AG04450 (cell line): ENCODE results near the gene ADAMTS5. TPM values are rescaled to one million over a fixed set of nuclear protein-coding genes. Genes with fewer than 3 reads are reported as not detected.

Source experiments
- CTCF ChIA-PET: fragments of 300-600, 350-600 bp; formaldehyde crosslinking; extraction: SDS; loops from one replicate; lab custom pipeline; 2022; ENCODE audit warnings: antibody characterized with exemption, inconsistent platforms; lab: Charles Lee
- POLR2A ChIA-PET: fragments of 350-600 bp; formaldehyde crosslinking; extraction: SDS; loops from one replicate; lab custom pipeline; 2021; ENCODE audit warnings: antibody characterized with exemption, inconsistent platforms; lab: Yijun Ruan, JAX
- DNase-seq: peaks from one replicate; pipeline ENCODE4 v3.0.0-alpha.2; 2011; ENCODE audit warnings: low read depth, low spot score
- H3K27ac ChIP-seq: one replicate; pipeline ENCODE4 v1.5.1; 2012; ENCODE audit warnings: low read depth, low read length, control low read depth
- H3K27me3 ChIP-seq: one replicate; pipeline ENCODE4 v1.6.0; 2012; ENCODE audit warnings: low read length; ENCODE audit not compliant: control insufficient read depth, insufficient read depth
- H3K4me3 ChIP-seq: 2 replicates; pipeline ENCODE4 v1.5.1; 2011; ENCODE audit warnings: mild to moderate bottlenecking, low read depth, low read length, control low read depth
- H3K9me3 ChIP-seq: 2 replicates; pipeline ENCODE4 v1.5.1; 2012; ENCODE audit warnings: low read length; ENCODE audit not compliant: control insufficient read depth, insufficient read depth
- CTCF ChIP-seq: IDR thresholded peaks from 2 replicates; pipeline ENCODE4 v1.5.1; 2011; ENCODE audit warnings: low read depth, low read length, control low read depth, inconsistent platforms
- polyA plus RNA-seq: library from polyadenylated mRNA; depleted of rRNA; stranded (reverse); fragments of >200 nt; gene quantifications from 2 replicates; pipeline ENCODE4 v1.2.3, GENCODE V29; 2011

Gene ADAMTS5
- polyA plus RNA-seq, 1 experiment: 4.1 TPM

- no peak for TF ChIP-seq CTCF
- no peaks in the 10 kb centered on the region for H3K9me3 ChIP-seq
- no peak for DNase-seq
- ChIA-PET POLR2A (no interaction called here), CTCF (no interaction called here)
- no peak overlapping the region for H3K4me3 ChIP-seq
- no peak overlapping the region for H3K27ac ChIP-seq
- H3K27me3 ChIP-seq: no peaks in the 10 kb centered on the region
Observed at GRCh38 chr21:26945916-26946675, 20.8 kb downstream of the ADAMTS5 start.

GRCh38 chr21:26943921-26944320 is 23.0 kb downstream of the ADAMTS5 start:
- no peak for DNase-seq
- no peak for TF ChIP-seq CTCF
- Histone ChIP-seq H3K9me3 (no peaks in the 10 kb centered on the region), H3K4me3 (no peak overlapping the region), H3K27me3 (no peaks in the 10 kb centered on the region), H3K27ac (no peak overlapping the region)
- CTCF ChIA-PET: no interaction called here
- POLR2A ChIA-PET: no interaction called here

- POLR2A ChIA-PET: no interaction called here
- no peak overlapping the region for H3K27ac ChIP-seq
- no peaks in the 10 kb centered on the region for H3K27me3 ChIP-seq
Observed at GRCh38 chr21:26941421-26941820, 25.5 kb downstream of the ADAMTS5 start.

GRCh38 chr21:26939601-26940111 is 27.2 kb downstream of the ADAMTS5 start:
- no peak overlapping the region for H3K4me3 ChIP-seq
- H3K27me3 ChIP-seq: no peaks in the 10 kb centered on the region
- no peak overlapping the region for H3K27ac ChIP-seq
- H3K9me3 ChIP-seq: no peaks in the 10 kb centered on the region
- DNase-seq: no peak
- ChIA-PET POLR2A (interaction anchor here (0.6 kb wide), 1 partner anchor 23 kb away, joined by 4 read pairs; no protein-coding TSS in a partner anchor), CTCF (interaction anchor here (1.0 to 1.2 kb wide), 2 partner anchors 9 to 625 kb away, joined by 3 to 4 read pairs; no protein-coding TSS in a partner anchor)
- TF ChIP-seq CTCF: no peak

More at GRCh38 chr21:26941421-26941820, 25.5 kb downstream of the ADAMTS5 start:
- CTCF ChIA-PET: interaction anchor here (0.9 kb wide), 1 partner anchor 623 kb away, joined by 3 read pairs; no protein-coding TSS in a partner anchor
- Histone ChIP-seq H3K9me3 (no peaks in the 10 kb centered on the region), H3K4me3 (no peak overlapping the region)
- no peak for DNase-seq
- TF ChIP-seq CTCF: no peak

- H3K4me3 ChIP-seq: no peak overlapping the region
- DNase-seq: no peak
- H3K9me3 ChIP-seq: no peaks in the 10 kb centered on the region
- no peaks in the 10 kb centered on the region for H3K27me3 ChIP-seq
- CTCF ChIA-PET: interaction anchor here (1.4 kb wide), 1 partner anchor 55 kb away, joined by 6 read pairs; no protein-coding TSS in a partner anchor
- no peak for TF ChIP-seq CTCF
- H3K27ac ChIP-seq: no peak overlapping the region
- POLR2A ChIA-PET: no interaction called here
Observed at GRCh38 chr21:26936641-26937040, 30.2 kb downstream of the ADAMTS5 start.
